ENCODE measurements around the gene WTAP. TPM values are rescaled to one million over a fixed set of nuclear protein-coding genes. Genes with fewer than 3 reads are reported as not detected.

Gene WTAP
- total RNA-seq, 1 donor from 2014 or later = 115 TPM

DNA sequence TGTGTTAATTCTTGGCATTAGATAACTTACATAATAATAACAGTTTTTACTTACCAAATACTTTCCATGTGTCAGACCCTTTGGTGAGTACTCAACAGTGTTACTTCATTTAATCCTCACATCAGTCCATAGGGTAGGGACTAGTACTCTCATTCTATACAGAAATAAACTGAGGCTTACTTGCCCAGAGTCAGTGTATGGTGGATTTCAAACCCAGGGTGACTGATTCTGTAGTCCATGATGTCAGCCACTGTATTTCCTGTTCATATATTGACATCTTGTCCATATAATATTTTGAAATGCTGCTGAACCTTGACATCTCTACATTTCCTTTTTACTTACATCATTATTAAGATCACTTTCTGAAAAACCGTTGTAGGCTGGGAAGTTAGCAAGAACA, 70.2 kb downstream of the WTAP start:
- DNase-seq (ENCODE audit: low read depth) (no peak), FAIRE-seq (no peak)
- Histone ChIP-seq H3K36me3 (ENCODE audit: control insufficient read depth, insufficient read depth, low read length) (peaks cover 9% of the 10 kb centered on the region), H3K4me3 (ENCODE audit: low read depth, low read length) (no peak overlapping the region), H3K27me3 (ENCODE audit: control insufficient read depth, insufficient read depth, low read length) (no peaks in the 10 kb centered on the region)
- TF ChIP-seq, protein P1, sequence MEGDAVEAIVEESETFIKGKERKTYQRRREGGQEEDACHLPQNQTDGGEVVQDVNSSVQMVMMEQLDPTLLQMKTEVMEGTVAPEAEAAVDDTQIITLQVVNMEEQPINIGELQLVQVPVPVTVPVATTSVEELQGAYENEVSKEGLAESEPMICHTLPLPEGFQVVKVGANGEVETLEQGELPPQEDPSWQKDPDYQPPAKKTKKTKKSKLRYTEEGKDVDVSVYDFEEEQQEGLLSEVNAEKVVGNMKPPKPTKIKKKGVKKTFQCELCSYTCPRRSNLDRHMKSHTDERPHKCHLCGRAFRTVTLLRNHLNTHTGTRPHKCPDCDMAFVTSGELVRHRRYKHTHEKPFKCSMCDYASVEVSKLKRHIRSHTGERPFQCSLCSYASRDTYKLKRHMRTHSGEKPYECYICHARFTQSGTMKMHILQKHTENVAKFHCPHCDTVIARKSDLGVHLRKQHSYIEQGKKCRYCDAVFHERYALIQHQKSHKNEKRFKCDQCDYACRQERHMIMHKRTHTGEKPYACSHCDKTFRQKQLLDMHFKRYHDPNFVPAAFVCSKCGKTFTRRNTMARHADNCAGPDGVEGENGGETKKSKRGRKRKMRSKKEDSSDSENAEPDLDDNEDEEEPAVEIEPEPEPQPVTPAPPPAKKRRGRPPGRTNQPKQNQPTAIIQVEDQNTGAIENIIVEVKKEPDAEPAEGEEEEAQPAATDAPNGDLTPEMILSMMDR (IDR thresholded peaks at IDR 0.05; ENCODE audit: insufficient read depth, low read length, severe bottlenecking) = no peak

DNA sequence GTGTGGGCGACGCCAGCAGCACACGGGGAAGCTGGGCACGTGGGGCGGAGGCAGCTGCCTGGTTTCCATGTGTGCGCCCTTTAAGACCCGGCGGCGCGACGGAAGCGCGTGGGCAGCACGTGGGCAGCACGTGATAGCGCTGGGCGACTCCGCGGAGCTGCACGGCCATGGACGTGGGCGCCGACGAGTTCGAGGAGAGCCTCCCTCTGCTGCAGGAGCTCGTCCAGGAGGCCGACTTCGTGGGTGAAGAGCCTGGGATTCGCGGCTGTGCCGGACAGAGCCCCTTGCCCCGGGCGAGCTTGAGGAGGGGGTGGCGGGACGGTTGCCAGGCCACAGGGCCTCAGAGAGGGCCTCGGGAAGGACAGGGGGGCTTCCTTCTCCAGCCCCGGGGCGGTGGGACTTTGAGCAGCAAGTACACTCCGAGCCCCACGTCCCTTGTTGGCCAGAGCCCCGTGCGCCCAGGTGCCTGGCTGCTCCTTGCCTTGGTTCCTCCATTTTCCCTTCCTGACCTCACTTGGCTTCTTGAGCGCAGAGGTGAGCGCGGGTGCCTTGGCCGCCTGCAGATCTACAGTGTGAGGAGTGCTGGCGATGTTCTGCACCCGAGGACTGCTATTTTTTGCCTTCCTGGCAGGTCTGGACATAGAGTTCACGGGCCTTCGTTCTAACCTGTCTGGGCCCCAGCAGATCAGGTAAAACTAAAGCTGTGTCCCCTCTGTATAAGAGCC, 73.0 kb downstream of the WTAP start, which contains the start of gene PNLDC1:
TSS of gene PNLDC1 (plus strand) at position 136 of the 725 bp plus-strand sequence. CDS start at position 168, 32 bp downstream.
- no peak within 1 kb of the TSS for H3K4me3 ChIP-seq (ENCODE audit: low read depth, low read length)
- no peaks in the 10 kb centered on the region for H3K27me3 ChIP-seq (ENCODE audit: control insufficient read depth, insufficient read depth, low read length)
- TF ChIP-seq, protein P1 (IDR thresholded peaks at IDR 0.05; ENCODE audit: insufficient read depth, low read length, severe bottlenecking) = no peak
- FAIRE-seq = no peak
- peaks cover 6% of the 10 kb centered on the region for H3K36me3 ChIP-seq (ENCODE audit: control insufficient read depth, insufficient read depth, low read length)
- DNase-seq (ENCODE audit: low read depth) = no peak

DNA sequence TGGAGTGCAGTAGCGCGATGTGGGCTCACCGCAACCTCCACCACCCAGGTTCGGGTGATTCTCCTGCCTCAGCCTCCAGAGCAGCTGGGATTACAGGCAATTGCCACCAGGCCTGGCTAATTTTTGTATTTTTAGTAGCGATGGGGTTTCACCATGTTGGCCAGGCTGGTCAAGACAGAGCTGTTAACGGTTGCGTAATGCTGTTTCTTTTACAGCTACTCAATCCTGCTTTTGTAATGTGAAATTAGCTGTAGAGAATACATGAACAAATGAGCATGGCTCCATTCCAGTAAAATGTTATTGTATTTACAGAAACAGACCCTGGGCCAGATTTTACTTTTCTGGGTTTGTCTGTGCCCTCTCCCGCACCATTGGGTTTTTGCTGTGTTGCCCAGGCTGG, 74.6 kb downstream of the WTAP start:
- TF ChIP-seq, protein P1 (IDR thresholded peaks at IDR 0.05; ENCODE audit: insufficient read depth, low read length, severe bottlenecking) = no peak
- Histone ChIP-seq H3K36me3 (ENCODE audit: control insufficient read depth, insufficient read depth, low read length) (peaks cover 4% of the 10 kb centered on the region), H3K27me3 (ENCODE audit: control insufficient read depth, insufficient read depth, low read length) (no peaks in the 10 kb centered on the region), H3K4me3 (ENCODE audit: low read depth, low read length) (no peak overlapping the region)
- no peak for FAIRE-seq
- no peak for DNase-seq (ENCODE audit: low read depth)

DNA sequence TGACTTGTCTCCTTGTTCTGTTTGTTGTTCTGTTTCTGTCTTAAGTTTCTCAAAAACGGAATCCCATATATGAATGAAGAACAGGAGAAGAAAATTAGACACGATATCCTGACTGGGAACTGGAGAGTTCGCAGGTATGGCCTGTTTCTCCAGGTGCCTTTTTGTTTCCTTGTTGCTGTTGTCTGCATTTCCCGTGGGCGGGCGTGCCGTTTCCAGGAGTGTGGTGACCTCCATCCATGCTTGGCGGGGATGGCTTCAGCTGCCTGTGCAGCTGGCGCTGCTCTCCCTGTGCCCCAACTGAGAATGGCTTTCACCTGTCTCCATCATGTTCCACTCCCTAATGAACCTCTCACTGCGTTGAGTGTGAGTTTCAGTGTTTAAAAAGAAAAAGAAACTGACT, 77.2 kb downstream of the WTAP start:
- DNase-seq (ENCODE audit: low read depth) (no peak), FAIRE-seq (no peak)
- no peaks in the 10 kb centered on the region for H3K27me3 ChIP-seq (ENCODE audit: control insufficient read depth, insufficient read depth, low read length)

DNA sequence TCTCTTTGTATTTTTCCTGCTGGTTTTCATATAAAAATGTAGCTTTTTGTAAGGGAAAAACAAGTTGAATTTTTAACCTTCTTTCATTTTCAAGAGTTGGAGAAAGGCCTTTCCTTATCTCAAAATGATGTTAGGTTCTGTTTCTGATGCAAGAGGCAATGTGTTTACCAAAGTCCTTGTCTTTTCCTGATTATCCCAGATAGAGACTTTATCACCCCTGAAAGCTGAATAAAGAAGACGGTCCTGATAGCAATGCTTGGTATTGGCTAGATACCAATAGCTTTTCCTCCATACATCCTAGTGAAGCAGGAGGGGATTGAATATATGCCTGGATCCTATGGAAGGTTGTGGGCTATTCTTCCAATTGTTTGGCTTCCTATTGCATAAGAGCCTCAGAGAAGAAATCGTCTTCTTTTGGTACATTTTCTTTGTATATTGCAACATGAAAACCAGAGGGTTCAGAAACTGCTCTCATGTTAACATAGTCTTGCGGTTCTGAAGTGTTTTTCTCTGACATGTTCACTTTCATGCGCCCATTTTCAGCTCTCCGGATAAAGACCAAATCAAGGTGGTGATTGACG, 78.2 kb downstream of the WTAP start:
- DNase-seq (ENCODE audit: low read depth) (no peak), FAIRE-seq (no peak)
- TF ChIP-seq, protein P1 (IDR thresholded peaks at IDR 0.05; ENCODE audit: insufficient read depth, low read length, severe bottlenecking) = no peak
- Histone ChIP-seq H3K27me3 (ENCODE audit: control insufficient read depth, insufficient read depth, low read length) (no peaks in the 10 kb centered on the region), H3K36me3 (ENCODE audit: control insufficient read depth, insufficient read depth, low read length) (no peaks in the 10 kb centered on the region), H3K4me3 (ENCODE audit: low read depth, low read length) (no peak overlapping the region)

More for the DNA sequence above, 77.2 kb downstream of the WTAP start:
- Histone ChIP-seq H3K4me3 (ENCODE audit: low read depth, low read length) (no peak overlapping the region), H3K36me3 (ENCODE audit: control insufficient read depth, insufficient read depth, low read length) (no peaks in the 10 kb centered on the region)
- TF ChIP-seq, protein P1 (IDR thresholded peaks at IDR 0.05; ENCODE audit: insufficient read depth, low read length, severe bottlenecking) = no peak

Other genes with a start within 250 kb of the WTAP start
- gene SOD2, start 34.3 kb upstream of the WTAP start, total RNA-seq = 62.5 and 71.3 TPM in 2 replicates
- gene ACAT2, start 34.5 kb downstream of the WTAP start, total RNA-seq = 17.5 and 42.9 TPM in 2 replicates
- 150 and 202 TPM in 2 replicates for gene TCP1, start 62.1 kb downstream of the WTAP start, total RNA-seq
- 59.8 and 63.8 TPM in 2 replicates for gene MRPL18, start 63.0 kb downstream of the WTAP start, total RNA-seq
- 0.13 and 0.26 TPM in 2 replicates for gene PNLDC1, start 72.8 kb downstream of the WTAP start, total RNA-seq
- gene MAS1, start 163.5 kb downstream of the WTAP start, total RNA-seq = not detected in 2 replicates
- gene IGF2R, start 241.6 kb downstream of the WTAP start, total RNA-seq = 109 and 220 TPM in 2 replicates

Measured in bronchial epithelial cell (primary cell).